ENCODE results near the gene ST7.

DNA sequence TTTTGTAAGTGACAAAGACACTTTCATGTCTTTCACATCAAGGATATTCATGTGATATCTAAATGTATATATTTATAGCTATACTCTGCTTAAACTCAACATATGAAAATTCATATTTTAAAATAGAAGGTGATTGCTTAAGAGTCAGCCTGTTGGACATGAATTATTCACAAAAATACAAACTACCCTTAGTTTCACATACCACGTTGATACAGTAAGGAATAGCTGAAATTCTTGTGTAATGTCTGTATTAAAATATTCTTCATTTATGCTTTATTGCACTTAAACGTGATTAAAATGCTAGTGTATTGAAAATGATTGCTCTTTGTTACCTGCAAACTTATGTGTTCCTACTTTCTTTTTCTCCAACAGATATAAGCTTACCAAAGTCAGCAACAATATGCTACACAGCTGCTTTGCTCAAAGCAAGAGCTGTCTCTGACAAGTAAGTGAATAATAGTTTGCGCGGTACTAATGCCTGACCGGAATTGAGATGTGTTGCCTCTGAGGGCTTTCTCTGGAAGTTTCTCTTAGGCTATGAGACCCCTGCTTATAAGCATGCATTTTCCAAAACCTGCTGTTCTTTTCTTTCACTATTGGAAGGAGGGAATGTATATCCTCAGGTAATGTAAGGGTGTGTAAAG lies 235.8 kb downstream of the ST7 start:
- TF ChIP-seq PKNOX1 (IDR thresholded peaks at IDR 0.05) (no peak), NFRKB (IDR thresholded peaks at IDR 0.05) (no peak), SP1 (IDR thresholded peaks at IDR 0.05) (no peak)

Measured in HEK293T (cell line).